GM18873 (cell line): ENCODE results near the gene MS4A6A.
"Not testable (repeated sequence)": the region's sequence is repeated elsewhere in the genome, so short reads cannot be mapped to it uniquely, and the experiment has no call there.

Experiments
- ATAC-seq: cut with Tn5 transposase; IDR thresholded peaks from one replicate; pipeline ENCODE4 v1.9.1; 2021; ENCODE audit warnings: mild to moderate bottlenecking, moderate library complexity, moderate number of reproducible peaks; ENCODE audit not compliant: unreplicated experiment, low FRiP score

Gene MS4A6A

DNA sequence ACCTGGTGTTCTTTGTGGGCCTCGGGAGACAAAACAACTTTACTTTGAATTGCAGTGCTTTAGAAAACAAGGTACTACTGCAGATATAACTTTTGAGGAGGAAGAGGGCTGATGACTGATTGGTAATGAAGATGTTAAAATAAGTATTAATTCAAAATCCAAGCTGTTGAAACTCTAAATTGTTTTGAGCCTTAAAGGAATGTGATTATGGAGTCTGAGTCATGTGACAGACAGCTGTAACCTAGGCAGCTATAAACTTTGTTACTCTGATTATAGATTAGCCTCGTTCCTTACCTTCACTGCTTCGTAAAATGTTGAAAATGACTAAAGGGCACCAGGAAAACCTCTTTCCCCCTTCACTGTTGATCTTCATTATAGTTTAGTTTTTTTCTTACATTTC, 51.0 kb downstream of the MS4A6A start:
- no peak for ATAC-seq

DNA sequence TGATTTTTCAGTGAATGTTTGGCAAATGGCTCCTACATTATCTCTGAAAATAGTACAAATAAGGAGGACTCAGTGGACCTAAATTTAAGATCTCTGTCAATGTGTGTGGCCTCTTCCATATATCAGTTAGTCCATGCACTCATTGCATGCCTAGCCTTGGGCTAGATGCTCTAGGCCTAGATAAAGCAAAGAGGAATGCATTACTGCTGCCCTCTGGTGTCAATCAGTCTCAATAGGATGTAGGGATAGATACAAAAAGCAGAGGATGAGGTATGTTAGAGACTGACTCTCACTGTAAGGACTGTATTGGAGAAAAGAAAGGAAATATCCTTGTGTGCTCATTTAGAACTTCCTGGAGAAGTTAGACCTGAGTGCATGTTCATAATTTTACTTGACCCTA, 52.4 kb downstream of the MS4A6A start:
- no peak for ATAC-seq

DNA sequence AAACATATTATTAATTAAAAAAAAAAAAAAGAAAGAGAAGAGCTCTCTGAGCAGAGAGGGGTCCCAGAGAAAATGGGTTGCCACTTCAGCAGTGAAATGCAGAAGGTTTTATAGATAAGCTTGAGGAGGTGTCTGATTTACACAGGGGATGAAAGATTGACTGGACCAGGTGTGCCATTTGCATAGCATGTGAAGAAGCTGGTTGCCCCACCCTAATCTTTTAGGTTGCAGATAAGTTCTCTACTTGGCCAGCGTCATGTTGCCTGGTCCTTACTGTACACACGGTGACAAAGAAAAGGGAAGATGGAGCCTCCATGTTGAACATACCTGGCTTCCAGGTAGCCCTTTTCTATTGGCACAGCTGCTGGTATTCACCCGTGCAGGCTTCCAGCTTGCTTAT, 53.0 kb downstream of the MS4A6A start:
- no peak for ATAC-seq

DNA sequence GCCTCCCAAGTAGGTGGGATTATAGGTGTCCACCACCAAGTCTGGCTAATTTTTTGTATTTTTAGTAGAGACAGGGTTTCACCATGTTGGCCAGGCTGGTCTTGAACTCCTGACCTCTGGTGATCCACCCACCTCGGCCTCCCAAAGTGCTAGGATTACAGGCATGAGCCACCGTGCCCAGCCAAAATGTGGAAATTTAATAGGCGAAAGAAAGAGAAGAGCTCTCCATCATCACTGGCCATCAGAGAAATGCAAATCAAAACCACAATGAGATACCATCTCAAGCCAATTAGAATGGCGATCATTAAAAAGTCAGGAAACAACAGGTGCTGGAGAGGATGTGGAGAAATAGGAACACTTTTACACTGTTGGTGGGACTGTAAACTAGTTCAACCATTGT, 54.0 kb downstream of the MS4A6A start:
- ATAC-seq, result not testable (repeated sequence)

DNA sequence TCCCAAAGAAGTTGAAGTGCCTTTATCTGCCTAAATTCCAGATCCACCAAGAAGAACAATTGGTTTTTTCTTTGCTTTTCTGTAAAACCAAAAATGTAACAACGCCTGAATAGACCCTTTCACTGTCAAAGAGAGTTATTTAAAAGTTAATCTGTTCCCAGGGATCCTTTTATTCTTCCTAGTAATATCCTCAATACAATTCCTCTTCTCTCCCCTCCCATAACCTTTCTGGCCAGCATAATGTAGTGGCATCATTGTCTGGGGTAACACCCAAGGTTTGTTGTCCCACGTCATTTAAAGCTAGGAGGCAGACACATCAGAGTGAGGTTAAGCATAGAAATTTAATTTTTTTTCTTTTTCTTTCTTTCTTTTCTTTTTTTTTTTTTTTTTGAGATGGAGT, 54.5 kb downstream of the MS4A6A start:
- no peak for ATAC-seq

DNA sequence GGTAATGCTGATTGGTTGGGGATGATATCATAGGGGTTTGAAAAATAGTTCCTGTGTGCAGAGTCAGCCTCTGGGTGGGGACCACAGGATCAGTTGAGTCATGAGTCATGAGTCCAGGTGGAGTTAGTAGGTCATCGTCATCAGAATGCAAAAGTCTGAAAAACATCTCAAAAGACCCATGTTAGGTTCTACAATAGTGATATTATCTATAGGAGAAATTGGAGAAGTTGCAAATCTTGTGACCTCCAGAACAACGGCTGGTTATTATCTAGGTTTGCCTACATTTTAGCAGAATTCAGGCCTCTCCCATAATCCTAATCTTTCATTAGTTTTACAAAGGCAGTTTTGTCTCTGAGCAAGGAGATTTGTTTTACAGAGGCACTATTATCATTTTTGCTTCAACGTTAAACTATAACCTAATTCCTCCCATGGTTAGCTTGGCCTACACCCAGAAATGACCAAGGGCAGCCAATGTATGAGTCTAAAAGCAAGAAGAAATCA, 55.5 kb downstream of the MS4A6A start:
- ATAC-seq, result no peak

DNA sequence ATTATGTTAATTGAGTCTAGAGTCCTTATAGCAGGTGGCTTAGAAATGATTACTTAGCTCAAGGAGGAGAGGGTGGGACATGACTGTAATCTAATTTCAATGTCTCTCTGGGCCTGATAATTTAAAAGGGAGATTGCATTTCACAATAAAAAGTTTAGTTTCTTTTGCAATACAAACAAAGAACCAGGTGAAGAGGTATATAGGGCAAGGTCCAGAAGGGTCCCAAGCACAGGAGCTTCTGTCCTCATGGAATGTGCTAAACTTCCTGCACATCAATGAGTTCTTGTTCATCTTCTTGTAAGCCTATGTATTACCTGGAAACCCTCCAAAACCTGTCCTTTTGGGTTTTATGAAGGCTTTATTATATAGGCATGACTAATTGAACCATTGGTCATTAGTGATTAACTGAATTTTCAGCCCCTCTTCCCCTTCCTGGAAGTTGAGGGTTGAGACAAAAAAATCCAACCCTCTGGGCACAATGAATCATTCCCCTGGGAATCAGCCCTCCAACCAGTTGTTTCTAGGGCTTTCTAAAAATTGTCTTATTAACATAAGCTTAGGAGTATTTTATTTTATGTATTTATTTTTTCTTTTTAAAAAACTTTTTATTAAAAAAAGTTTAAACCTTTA, 56.8 kb downstream of the MS4A6A start:
- ATAC-seq, result no peak

DNA sequence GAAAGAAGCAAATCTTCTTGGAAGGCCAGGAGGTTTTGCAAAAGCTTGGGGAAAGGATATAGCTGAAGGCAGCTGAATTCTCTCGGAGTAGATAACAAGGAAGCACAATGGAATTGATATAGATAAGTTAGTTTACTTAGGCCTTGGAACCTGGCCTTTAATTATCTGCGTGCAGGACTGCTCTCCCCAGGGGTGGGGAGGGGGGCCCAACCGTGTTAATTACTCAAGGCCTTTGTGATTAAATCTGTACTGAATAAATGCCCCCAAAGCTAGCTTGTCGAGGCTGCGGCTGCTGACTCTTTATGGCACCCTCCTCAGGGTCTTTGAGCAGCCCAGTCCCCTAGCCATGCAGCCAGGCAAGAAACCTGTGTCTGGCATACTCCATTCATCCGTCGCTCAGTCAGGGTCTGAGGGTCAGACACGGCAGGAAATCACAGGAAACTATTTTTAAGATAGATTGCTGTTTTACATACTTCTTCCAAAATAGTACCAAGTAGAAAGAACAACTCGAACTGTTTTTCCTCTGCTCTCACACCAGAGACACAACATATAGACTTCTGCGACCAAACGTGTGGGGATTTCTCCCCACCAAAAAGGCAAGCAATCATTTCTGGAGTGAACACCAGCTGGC, 58.0 kb downstream of the MS4A6A start:
- no peak for ATAC-seq
